ENCODE results near the gene NEDD4. TPM values are rescaled to one million over a fixed set of nuclear protein-coding genes. Genes with fewer than 3 reads are reported as not detected.

Gene NEDD4
- polyA plus RNA-seq, 1 donor (not counting 4 experiments of a cell fraction or from before 2014, with no cell fraction given), result 24.3 TPM

- Histone ChIP-seq H3K9me1 (ENCODE audit: control insufficient read depth, extremely low read depth, insufficient read depth, low read length) (no peaks in the 10 kb centered on the region), H3K79me2 (ENCODE audit: control insufficient read depth, insufficient read depth, low read length) (no peaks in the 10 kb centered on the region), H3K27me3 (ENCODE audit: control insufficient read depth, extremely low read depth, insufficient read depth, low read length) (peaks cover 4% of the 10 kb centered on the region), H2AFZ (ENCODE audit: control insufficient read depth, low read length) (peak overlapping the region; percentile 78), H4K20me1 (ENCODE audit: control insufficient read depth, extremely low read depth, insufficient read depth, low read length) (no peaks in the 10 kb centered on the region), H3K4me1 (ENCODE audit: control insufficient read depth, extremely low read depth, insufficient read depth, low read length) (no peaks in the 10 kb centered on the region), H3K9ac (ENCODE audit: control insufficient read depth, extremely low read depth, insufficient read depth, low read length) (no peak overlapping the region), H3K36me3 (ENCODE audit: control insufficient read depth in 2 of 2, extremely low read depth in 1 of 2, insufficient read depth in 2 of 2, low read length in 2 of 2) (no peaks in the 10 kb centered on the region), H3K9me3 (ENCODE audit: control insufficient read depth, low read depth, low read length) (no peaks in the 10 kb centered on the region), H3K4me2 (ENCODE audit: control insufficient read depth, extremely low read depth, insufficient read depth, low read depth, low read length) (no peak overlapping the region), H3K4me3 (ENCODE audit: control insufficient read depth in 2 of 3, extremely low read depth in 1 of 3, insufficient read depth in 2 of 3, low read depth in 1 of 3, low read length in 3 of 3) (no peak overlapping the region), H3K27ac (ENCODE audit: control insufficient read depth, insufficient read depth, low read length) (no peak overlapping the region)
- FAIRE-seq (no peak), DNase-seq (ENCODE audit: low read depth, low spot score) (no peak)
- TF ChIP-seq CTCF (optimal IDR thresholded peaks at IDR 0.05 in 1 of 3, IDR thresholded peaks at IDR 0.05 in 1 of 3, conservative IDR thresholded peaks at IDR 0.05 in 1 of 3; ENCODE audit: extremely low read depth in 1 of 3, insufficient read depth in 2 of 3, low read length in 3 of 3) (no peak), EZH2 (IDR thresholded peaks at IDR 0.05; ENCODE audit: low read length) (no peak)
- dilution Hi-C loops (cut with MboI; ENCODE audit: extremely low pct_ligation_motif_present, low sequenced_read_pairs), result no loop called here
These were observed 193.2 kb downstream of the NEDD4 start for GRCh38 chr15:55800216-55800615.

GRCh38 chr15:55799291-55800212 is 193.9 kb downstream of the NEDD4 start:
- FAIRE-seq, result no peak
- H3K4me2 ChIP-seq (ENCODE audit: control insufficient read depth, extremely low read depth, insufficient read depth, low read depth, low read length), result no peak overlapping the region

More at GRCh38 chr15:55799291-55800212, 193.9 kb downstream of the NEDD4 start:
- Histone ChIP-seq H3K4me3 (ENCODE audit: control insufficient read depth in 2 of 3, extremely low read depth in 1 of 3, insufficient read depth in 2 of 3, low read depth in 1 of 3, low read length in 3 of 3) (no peak overlapping the region), H3K27me3 (ENCODE audit: control insufficient read depth, extremely low read depth, insufficient read depth, low read length) (peaks cover 4% of the 10 kb centered on the region), H3K9ac (ENCODE audit: control insufficient read depth, extremely low read depth, insufficient read depth, low read length) (no peak overlapping the region), H3K79me2 (ENCODE audit: control insufficient read depth, insufficient read depth, low read length) (no peaks in the 10 kb centered on the region), H3K27ac (ENCODE audit: control insufficient read depth, insufficient read depth, low read length) (no peak overlapping the region), H4K20me1 (ENCODE audit: control insufficient read depth, extremely low read depth, insufficient read depth, low read length) (no peaks in the 10 kb centered on the region), H3K36me3 (ENCODE audit: control insufficient read depth in 2 of 2, extremely low read depth in 1 of 2, insufficient read depth in 2 of 2, low read length in 2 of 2) (no peaks in the 10 kb centered on the region), H3K9me3 (ENCODE audit: control insufficient read depth, low read depth, low read length) (no peaks in the 10 kb centered on the region), H3K9me1 (ENCODE audit: control insufficient read depth, extremely low read depth, insufficient read depth, low read length) (no peaks in the 10 kb centered on the region), H2AFZ (ENCODE audit: control insufficient read depth, low read length) (peak overlapping the region; percentile 78), H3K4me1 (ENCODE audit: control insufficient read depth, extremely low read depth, insufficient read depth, low read length) (no peaks in the 10 kb centered on the region)
- dilution Hi-C loops (cut with MboI; ENCODE audit: extremely low pct_ligation_motif_present, low sequenced_read_pairs), result no loop called here
- TF ChIP-seq CTCF (optimal IDR thresholded peaks at IDR 0.05 in 1 of 3, IDR thresholded peaks at IDR 0.05 in 1 of 3, conservative IDR thresholded peaks at IDR 0.05 in 1 of 3; ENCODE audit: extremely low read depth in 1 of 3, insufficient read depth in 2 of 3, low read length in 3 of 3), result peak; percentile 55 to 75 (median 71)
- no peak for TF ChIP-seq EZH2 (IDR thresholded peaks at IDR 0.05; ENCODE audit: low read length)
- no peak for DNase-seq (ENCODE audit: low read depth, low spot score)

All from keratinocyte (primary cell).